Ectodermal cell (in vitro differentiated cells): ENCODE data around the gene CDK2AP2.

Experiments used
- H3K27ac ChIP-seq: 2 replicates; pipeline ENCODE4 v1.7.0; 2013; ENCODE audit warnings: mild to moderate bottlenecking, low read depth, low read length; ENCODE audit not compliant: insufficient read depth, poor library complexity, severe bottlenecking
- H3K27me3 ChIP-seq: 2 replicates; pipeline ENCODE4 v1.7.0; 2013; ENCODE audit warnings: mild to moderate bottlenecking, low read length; ENCODE audit not compliant: insufficient read depth, control insufficient read depth, poor library complexity, severe bottlenecking
- H3K36me3 ChIP-seq: one replicate; pipeline ENCODE4 v1.7.0; 2013; ENCODE audit warnings: low read length; ENCODE audit not compliant: control insufficient read depth, insufficient read depth
- H3K4me1 ChIP-seq: one replicate; pipeline ENCODE4 v1.7.0; 2013; ENCODE audit warnings: low read length; ENCODE audit not compliant: control insufficient read depth, insufficient read depth
- H3K4me3 ChIP-seq: 2 replicates; pipeline ENCODE4 v1.7.0; 2013; ENCODE audit warnings: low read depth, low read length, control low read depth; ENCODE audit not compliant: insufficient read depth
- H3K9me3 ChIP-seq: 2 replicates; pipeline ENCODE4 v1.7.0; 2013; ENCODE audit warnings: mild to moderate bottlenecking, low read length, moderate library complexity; ENCODE audit not compliant: control insufficient read depth
- WGBS, 2 experiments: methylation state at CpG; one replicate each; pipeline ENCODE4 v1.1.7; 2013; ENCODE audit warnings: missing lambda C conversion rate in 2 of 2; 5-methylcytosine and 5-hydroxymethylcytosine counted together

CDK2AP2 gene

GRCh38 chr11:67542169-67542568, 34.2 kb upstream of the CDK2AP2 start:
- no peaks in the 10 kb centered on the region for H3K36me3 ChIP-seq
- H3K9me3 ChIP-seq: no peaks in the 10 kb centered on the region
- no peaks in the 10 kb centered on the region for H3K27me3 ChIP-seq
- no peak overlapping the region for H3K27ac ChIP-seq
- H3K4me1 ChIP-seq: no peaks in the 10 kb centered on the region
- 84% methylated on average over 3 of the region's 3 CpGs for WGBS, 2 experiments
- H3K4me3 ChIP-seq: no peak overlapping the region

- no peaks in the 10 kb centered on the region for H3K9me3 ChIP-seq
- no peak overlapping the region for H3K27ac ChIP-seq
- 88 to 92% methylated on average over 6 of the region's 6 CpGs for WGBS, 2 experiments
- H3K4me1 ChIP-seq: no peaks in the 10 kb centered on the region
- H3K4me3 ChIP-seq: no peak overlapping the region
- no peaks in the 10 kb centered on the region for H3K27me3 ChIP-seq
- no peaks in the 10 kb centered on the region for H3K36me3 ChIP-seq
Observed at GRCh38 chr11:67541198-67541597, 33.2 kb upstream of the CDK2AP2 start.

GRCh38 chr11:67539550-67539949, 31.6 kb upstream of the CDK2AP2 start:
- 92 to 97% methylated on average over 4 of the region's 4 CpGs for WGBS, 2 experiments
- Histone ChIP-seq H3K27ac (no peak overlapping the region), H3K27me3 (no peaks in the 10 kb centered on the region), H3K4me3 (no peak overlapping the region), H3K4me1 (no peaks in the 10 kb centered on the region), H3K9me3 (no peaks in the 10 kb centered on the region), H3K36me3 (no peaks in the 10 kb centered on the region)

GRCh38 chr11:67538823-67539505, 31.0 kb upstream of the CDK2AP2 start:
- no peaks in the 10 kb centered on the region for H3K27me3 ChIP-seq
- no peaks in the 10 kb centered on the region for H3K4me1 ChIP-seq
- no peaks in the 10 kb centered on the region for H3K36me3 ChIP-seq
- no peak overlapping the region for H3K27ac ChIP-seq
- H3K9me3 ChIP-seq: no peaks in the 10 kb centered on the region
- H3K4me3 ChIP-seq: no peak overlapping the region
- WGBS, 2 experiments: 92 to 95% methylated on average over 10 of the region's 10 CpGs

- WGBS, 2 experiments: 82 to 87% methylated on average over 6 of the region's 6 CpGs
- no peaks in the 10 kb centered on the region for H3K9me3 ChIP-seq
Observed at GRCh38 chr11:67538306-67538705, 30.3 kb upstream of the CDK2AP2 start.

GRCh38 chr11:67535561-67535960, 27.6 kb upstream of the CDK2AP2 start:
- 74 to 82% methylated on average over 1 of the region's 1 CpG for WGBS, 2 experiments
- Histone ChIP-seq H3K27me3 (no peaks in the 10 kb centered on the region), H3K4me3 (no peak overlapping the region), H3K27ac (no peak overlapping the region), H3K36me3 (no peaks in the 10 kb centered on the region), H3K4me1 (no peaks in the 10 kb centered on the region), H3K9me3 (no peaks in the 10 kb centered on the region)

More at GRCh38 chr11:67538306-67538705, 30.3 kb upstream of the CDK2AP2 start:
- H3K4me1 ChIP-seq: no peaks in the 10 kb centered on the region
- no peaks in the 10 kb centered on the region for H3K36me3 ChIP-seq
- no peaks in the 10 kb centered on the region for H3K27me3 ChIP-seq
- no peak overlapping the region for H3K4me3 ChIP-seq
- no peak overlapping the region for H3K27ac ChIP-seq

- H3K36me3 ChIP-seq: no peaks in the 10 kb centered on the region
- no peaks in the 10 kb centered on the region for H3K4me1 ChIP-seq
- no peak overlapping the region for H3K4me3 ChIP-seq
- no peaks in the 10 kb centered on the region for H3K9me3 ChIP-seq
- 34 to 36% methylated on average over 2 of the region's 4 CpGs for WGBS, 2 experiments
- H3K27ac ChIP-seq: no peak overlapping the region
- H3K27me3 ChIP-seq: no peaks in the 10 kb centered on the region
Observed at GRCh38 chr11:67534070-67534679, 26.2 kb upstream of the CDK2AP2 start.

- Histone ChIP-seq H3K27me3 (no peaks in the 10 kb centered on the region), H3K4me1 (no peaks in the 10 kb centered on the region), H3K4me3 (no peak overlapping the region), H3K36me3 (no peaks in the 10 kb centered on the region), H3K27ac (no peak overlapping the region), H3K9me3 (no peaks in the 10 kb centered on the region)
- WGBS, 2 experiments: 83 to 85% methylated on average over 2 of the region's 2 CpGs
Observed at GRCh38 chr11:67532889-67533288, 24.9 kb upstream of the CDK2AP2 start.

- Histone ChIP-seq H3K4me3 (no peak overlapping the region), H3K27me3 (no peaks in the 10 kb centered on the region), H3K9me3 (no peaks in the 10 kb centered on the region), H3K36me3 (no peaks in the 10 kb centered on the region), H3K4me1 (no peaks in the 10 kb centered on the region), H3K27ac (no peak overlapping the region)
- 86 to 93% methylated on average over 5 of the region's 5 CpGs for WGBS, 2 experiments
Observed at GRCh38 chr11:67530282-67530592, 22.3 kb upstream of the CDK2AP2 start.

- H3K27ac ChIP-seq: no peak overlapping the region
- no peaks in the 10 kb centered on the region for H3K36me3 ChIP-seq
- H3K27me3 ChIP-seq: no peaks in the 10 kb centered on the region
- no peaks in the 10 kb centered on the region for H3K4me1 ChIP-seq
- WGBS, 2 experiments: 87 to 90% methylated on average over 4 of the region's 4 CpGs
- no peak overlapping the region for H3K4me3 ChIP-seq
- H3K9me3 ChIP-seq: no peaks in the 10 kb centered on the region
Observed at GRCh38 chr11:67528376-67528775, 20.4 kb upstream of the CDK2AP2 start.
